Ectodermal cell (in vitro differentiated cells): ENCODE measurements around the gene DENND1B.

Source experiments
- H3K27ac ChIP-seq: 2 replicates; pipeline ENCODE4 v1.7.0; 2013; ENCODE audit warnings: mild to moderate bottlenecking, low read depth, low read length; ENCODE audit not compliant: insufficient read depth, poor library complexity, severe bottlenecking
- H3K27me3 ChIP-seq: 2 replicates; pipeline ENCODE4 v1.7.0; 2013; ENCODE audit warnings: mild to moderate bottlenecking, low read length; ENCODE audit not compliant: insufficient read depth, control insufficient read depth, poor library complexity, severe bottlenecking
- H3K36me3 ChIP-seq: one replicate; pipeline ENCODE4 v1.7.0; 2013; ENCODE audit warnings: low read length; ENCODE audit not compliant: control insufficient read depth, insufficient read depth
- H3K4me1 ChIP-seq: one replicate; pipeline ENCODE4 v1.7.0; 2013; ENCODE audit warnings: low read length; ENCODE audit not compliant: control insufficient read depth, insufficient read depth
- H3K4me3 ChIP-seq: 2 replicates; pipeline ENCODE4 v1.7.0; 2013; ENCODE audit warnings: low read depth, low read length, control low read depth; ENCODE audit not compliant: insufficient read depth
- H3K9me3 ChIP-seq: 2 replicates; pipeline ENCODE4 v1.7.0; 2013; ENCODE audit warnings: mild to moderate bottlenecking, low read length, moderate library complexity; ENCODE audit not compliant: control insufficient read depth
- WGBS, 2 experiments: methylation state at CpG; one replicate each; pipeline ENCODE4 v1.1.7; 2013; ENCODE audit warnings: missing lambda C conversion rate in 2 of 2; 5-methylcytosine and 5-hydroxymethylcytosine counted together

The DENND1B gene

GRCh38 chr1:197467881-197468280 lies 307.4 kb downstream of the DENND1B start:
- H3K36me3 ChIP-seq: no peaks in the 10 kb centered on the region
- 91 to 95% methylated on average over 1 of the region's 1 CpG for WGBS, 2 experiments
- no peak overlapping the region for H3K27ac ChIP-seq
- no peaks in the 10 kb centered on the region for H3K9me3 ChIP-seq
- peaks cover 14% of the 10 kb centered on the region for H3K4me1 ChIP-seq
- H3K4me3 ChIP-seq: no peak overlapping the region
- no peaks in the 10 kb centered on the region for H3K27me3 ChIP-seq

GRCh38 chr1:197466813-197467212 lies 308.5 kb downstream of the DENND1B start:
- Histone ChIP-seq H3K36me3 (no peaks in the 10 kb centered on the region), H3K9me3 (no peaks in the 10 kb centered on the region), H3K4me1 (peaks cover 9% of the 10 kb centered on the region), H3K4me3 (no peak overlapping the region), H3K27ac (no peak overlapping the region), H3K27me3 (no peaks in the 10 kb centered on the region)
- WGBS, 2 experiments: 94 to 97% methylated on average over 3 of the region's 3 CpGs

GRCh38 chr1:197465528-197466327 lies 309.6 kb downstream of the DENND1B start:
- Histone ChIP-seq H3K27ac (no peak overlapping the region), H3K4me1 (no peaks in the 10 kb centered on the region), H3K9me3 (no peaks in the 10 kb centered on the region), H3K36me3 (no peaks in the 10 kb centered on the region), H3K27me3 (no peaks in the 10 kb centered on the region), H3K4me3 (no peak overlapping the region)
- 92 to 97% methylated on average over 3 of the region's 3 CpGs for WGBS, 2 experiments

GRCh38 chr1:197464044-197464443 lies 311.2 kb downstream of the DENND1B start:
- 59 to 65% methylated on average over 7 of the region's 7 CpGs for WGBS, 2 experiments
- no peak overlapping the region for H3K27ac ChIP-seq

GRCh38 chr1:197463142-197463541 lies 312.1 kb downstream of the DENND1B start:
- H3K36me3 ChIP-seq: no peaks in the 10 kb centered on the region
- H3K4me1 ChIP-seq: no peaks in the 10 kb centered on the region
- no peak overlapping the region for H3K4me3 ChIP-seq
- H3K27me3 ChIP-seq: no peaks in the 10 kb centered on the region
- no peak overlapping the region for H3K27ac ChIP-seq
- H3K9me3 ChIP-seq: no peaks in the 10 kb centered on the region

More at GRCh38 chr1:197464044-197464443, 311.2 kb downstream of the DENND1B start:
- Histone ChIP-seq H3K4me3 (no peak overlapping the region), H3K4me1 (no peaks in the 10 kb centered on the region), H3K36me3 (no peaks in the 10 kb centered on the region), H3K27me3 (no peaks in the 10 kb centered on the region), H3K9me3 (no peaks in the 10 kb centered on the region)

- Histone ChIP-seq H3K9me3 (no peaks in the 10 kb centered on the region), H3K4me1 (no peaks in the 10 kb centered on the region), H3K27me3 (no peaks in the 10 kb centered on the region), H3K36me3 (no peaks in the 10 kb centered on the region), H3K27ac (no peak overlapping the region), H3K4me3 (no peak overlapping the region)
- 93% methylated on average over 4 to 5 of the region's 5 CpGs for WGBS, 2 experiments
These were observed 312.7 kb downstream of the DENND1B start for GRCh38 chr1:197462539-197462938.
